IPS DF 6.9 (cell line): ENCODE data around the gene HBA2.
"Not testable (repeated sequence)": the region's sequence is repeated elsewhere in the genome, so short reads cannot be mapped to it uniquely, and the experiment has no call there.

Experiments
- DNase-seq: peaks from one replicate; pipeline ENCODE4 v3.0.0-alpha.2; 2013; ENCODE audit warnings: low read depth, low spot score
- H3K27ac ChIP-seq: one replicate; pipeline ENCODE4 v1.5.1; 2013; ENCODE audit warnings: low read length, control low read depth
- H3K27me3 ChIP-seq: 2 replicates; pipeline ENCODE4 v1.6.1; 2013; ENCODE audit warnings: mild to moderate bottlenecking, low read length; ENCODE audit not compliant: control insufficient read depth, insufficient read depth
- H3K36me3 ChIP-seq: 2 replicates; pipeline ENCODE4 v1.6.1; 2013; ENCODE audit warnings: low read length; ENCODE audit not compliant: control insufficient read depth, insufficient read depth
- H3K4me1 ChIP-seq: 2 replicates; pipeline ENCODE4 v1.6.1; 2013; ENCODE audit warnings: low read length; ENCODE audit not compliant: control insufficient read depth, insufficient read depth
- H3K4me3 ChIP-seq: 2 replicates; pipeline ENCODE4 v1.5.1; 2013; ENCODE audit warnings: mild to moderate bottlenecking, low read length
- H3K9me3 ChIP-seq: 2 replicates; pipeline ENCODE4 v1.6.1; 2013; ENCODE audit warnings: low read length, inconsistent platforms; ENCODE audit not compliant: control insufficient read depth, insufficient read depth
- WGBS: extraction: QIAGEN DNeasy Blood & Tissue Kit; methylation state at CpG from one replicate; pipeline ENCODE4 v1.1.7; 2013; ENCODE audit warnings: mixed read lengths, missing lambda C conversion rate; ENCODE audit not compliant: insufficient read length, insufficient coverage; 5-methylcytosine and 5-hydroxymethylcytosine counted together

HBA2 gene

DNA sequence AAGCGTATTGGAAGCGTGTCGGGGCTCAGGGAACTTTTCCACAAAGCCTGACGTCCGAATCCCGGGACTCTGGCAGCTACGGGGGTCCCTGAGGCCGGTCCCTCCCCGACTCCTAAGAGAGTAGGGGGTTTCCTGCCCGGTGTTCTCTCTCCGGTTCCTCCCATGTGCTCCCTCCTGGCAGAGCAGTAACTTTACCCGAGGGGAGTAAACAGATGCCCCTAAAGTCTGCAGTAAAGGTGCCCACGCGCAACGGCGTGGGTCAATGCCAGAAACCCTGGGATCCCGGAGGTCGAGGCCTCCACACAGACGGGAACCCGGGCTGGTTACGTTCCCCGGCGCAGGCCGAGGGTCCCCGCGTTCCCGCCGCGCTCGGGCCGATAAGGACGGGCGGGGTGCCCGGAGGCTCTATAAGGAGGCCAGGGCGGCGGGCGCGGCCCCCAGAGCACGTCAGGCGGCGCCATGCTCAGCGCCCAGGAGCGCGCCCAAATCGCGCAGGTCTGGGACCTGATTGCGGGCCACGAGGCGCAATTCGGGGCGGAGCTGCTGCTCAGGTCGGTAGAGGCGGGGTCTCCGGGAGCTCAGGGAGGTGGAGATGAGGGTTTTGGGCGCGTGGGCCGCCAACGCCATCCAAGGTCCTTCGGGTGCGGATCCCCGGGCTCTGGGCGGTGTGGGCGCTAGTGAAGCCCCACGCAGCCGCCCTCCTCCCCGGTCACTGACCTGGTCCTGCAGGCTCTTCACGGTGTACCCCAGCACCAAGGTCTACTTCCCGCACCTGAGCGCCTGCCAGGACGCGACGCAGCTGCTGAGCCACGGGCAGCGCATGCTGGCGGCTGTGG lies 6.9 kb upstream of the HBA2 start, which contains the start of gene HBM:
TSS of gene HBM (plus strand) at position 440 of the 836 bp plus-strand sequence. CDS start at position 460, 20 bp downstream.
- no peak for DNase-seq
- H3K4me1 ChIP-seq: peaks cover 12% of the 10 kb centered on the region
- no peaks in the 10 kb centered on the region for H3K9me3 ChIP-seq
- peaks cover 36% of the 10 kb centered on the region for H3K27me3 ChIP-seq
- H3K27ac ChIP-seq: no peak within 1 kb of the TSS
- no peaks in the 10 kb centered on the region for H3K36me3 ChIP-seq
- H3K4me3 ChIP-seq: peak within 1 kb of the TSS; percentile 43; the same call in 1 of the 2 replicates
- no CpG with 5 or more reads among the region's 75 CpGs for WGBS

DNA sequence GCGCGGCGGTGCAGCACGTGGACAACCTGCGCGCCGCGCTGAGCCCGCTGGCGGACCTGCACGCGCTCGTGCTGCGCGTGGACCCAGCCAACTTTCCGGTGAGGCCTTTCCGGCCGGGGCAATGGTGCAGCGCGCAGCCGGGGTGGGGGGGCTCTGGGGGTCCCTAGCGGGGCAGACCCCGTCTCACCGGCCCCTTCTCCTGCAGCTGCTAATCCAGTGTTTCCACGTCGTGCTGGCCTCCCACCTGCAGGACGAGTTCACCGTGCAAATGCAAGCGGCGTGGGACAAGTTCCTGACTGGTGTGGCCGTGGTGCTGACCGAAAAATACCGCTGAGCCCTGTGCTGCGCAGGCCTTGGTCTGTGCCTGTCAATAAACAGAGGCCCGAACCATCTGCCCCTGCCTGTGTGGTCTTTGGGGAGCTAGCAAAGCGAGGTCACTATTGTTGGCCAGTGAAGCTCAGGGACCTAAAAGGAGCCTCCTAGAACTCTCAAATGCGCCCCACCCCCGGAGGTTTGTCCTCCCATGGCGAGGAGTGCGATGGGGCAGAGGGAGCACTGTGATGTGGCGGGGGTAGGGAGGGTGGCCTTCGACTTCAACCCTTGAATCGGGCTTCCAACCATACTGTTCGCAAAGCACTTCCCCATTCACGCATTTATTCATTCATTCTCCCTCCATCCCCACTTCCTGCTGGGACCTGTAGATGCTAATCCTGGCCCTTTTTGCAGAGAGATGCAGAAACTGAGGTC lies 6.1 kb upstream of the HBA2 start:
- Histone ChIP-seq H3K27me3 (peaks cover 40% of the 10 kb centered on the region), H3K36me3 (no peaks in the 10 kb centered on the region), H3K9me3 (no peaks in the 10 kb centered on the region), H3K4me1 (peaks cover 12% of the 10 kb centered on the region), H3K27ac (no peak overlapping the region), H3K4me3 (peak overlapping the region; percentile 10; the same call in 1 of the 2 replicates)
- no peak for DNase-seq
- no CpG with 5 or more reads among the region's 45 CpGs for WGBS

DNA sequence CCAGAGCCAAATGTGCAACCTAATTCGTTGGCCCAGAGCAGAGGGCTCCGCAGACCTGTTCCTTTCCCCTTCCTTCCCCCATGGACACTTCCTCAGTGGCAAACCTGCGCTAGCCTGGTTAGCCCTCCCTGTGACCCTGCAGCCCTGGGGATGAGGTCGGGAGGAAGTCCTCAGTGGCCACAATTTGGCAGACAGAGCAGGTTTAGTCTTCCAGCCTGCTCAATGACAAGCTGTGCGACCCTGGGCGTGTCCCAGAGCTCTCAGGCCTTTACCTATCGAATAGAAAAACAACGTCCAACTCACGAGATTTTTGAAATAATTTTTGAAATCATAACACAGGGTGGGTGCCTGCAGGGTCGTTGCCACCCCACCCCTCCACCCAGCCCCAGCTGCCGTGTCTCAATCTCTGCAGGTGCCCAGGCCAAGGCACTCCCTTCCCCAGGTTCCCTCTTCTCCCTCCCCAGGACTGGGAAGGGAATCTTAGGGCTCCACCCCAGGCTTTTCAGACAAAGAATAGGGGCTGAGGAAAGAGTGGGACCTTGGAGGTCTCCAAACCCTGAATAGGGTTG lies 5.5 kb upstream of the HBA2 start:
- Histone ChIP-seq H3K4me3 (no peak overlapping the region), H3K9me3 (no peaks in the 10 kb centered on the region), H3K4me1 (peaks cover 12% of the 10 kb centered on the region), H3K36me3 (no peaks in the 10 kb centered on the region), H3K27me3 (peaks cover 43% of the 10 kb centered on the region), H3K27ac (no peak overlapping the region)
- no peak for DNase-seq
- WGBS: no CpG with 5 or more reads among the region's 11 CpGs

DNA sequence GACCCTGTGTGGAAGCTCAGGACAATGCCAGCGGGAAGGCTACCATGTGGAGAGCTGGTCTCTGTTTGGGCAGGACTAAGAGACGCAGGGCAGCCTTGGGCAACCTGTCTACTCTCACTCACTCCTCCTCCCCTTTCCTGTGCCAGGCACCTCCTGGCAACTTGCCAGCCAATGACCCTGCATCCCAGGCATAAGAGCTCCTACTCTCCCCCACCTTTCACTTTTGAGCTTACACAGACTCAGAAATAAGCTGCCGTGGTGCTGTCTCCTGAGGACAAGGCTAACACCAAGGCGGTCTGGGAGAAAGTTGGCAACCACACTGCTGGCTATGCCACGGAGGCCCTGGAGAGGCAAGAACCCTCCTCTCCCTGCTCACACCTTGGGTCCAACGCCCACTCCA lies 4.3 kb upstream of the HBA2 start:
- H3K27me3 ChIP-seq: peaks cover 42% of the 10 kb centered on the region
- DNase-seq: no peak
- no peak overlapping the region for H3K27ac ChIP-seq
- no peaks in the 10 kb centered on the region for H3K9me3 ChIP-seq
- no peak overlapping the region for H3K4me3 ChIP-seq
- peaks cover 12% of the 10 kb centered on the region for H3K4me1 ChIP-seq
- WGBS: no CpG with 5 or more reads among the region's 6 CpGs
- no peaks in the 10 kb centered on the region for H3K36me3 ChIP-seq

DNA sequence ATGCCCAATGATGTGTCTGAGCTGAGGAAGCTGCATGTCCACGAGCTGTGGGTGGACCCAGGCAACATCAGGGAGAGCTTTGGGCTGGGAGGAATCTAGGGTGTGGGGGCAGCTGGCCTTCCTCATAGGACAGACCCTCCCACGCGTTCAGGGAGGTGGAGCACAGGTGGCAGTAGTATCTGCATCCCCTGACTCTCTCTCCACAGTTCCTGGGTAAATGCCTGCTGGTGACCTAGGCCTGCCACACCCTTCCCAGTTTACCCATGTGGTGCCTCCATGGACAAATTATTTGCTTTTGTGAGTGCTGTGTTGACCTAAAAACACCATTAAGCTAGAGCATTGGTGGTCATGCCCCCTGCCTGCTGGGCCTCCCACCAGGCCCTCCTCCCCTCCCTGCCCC lies 3.7 kb upstream of the HBA2 start:
- WGBS: no CpG with 5 or more reads among the region's 3 CpGs
- H3K9me3 ChIP-seq: no peaks in the 10 kb centered on the region
- peaks cover 3% of the 10 kb centered on the region; the same call in 1 of the 2 replicates for H3K36me3 ChIP-seq
- peaks cover 45% of the 10 kb centered on the region for H3K27me3 ChIP-seq
- no peak for DNase-seq
- peaks cover 13% of the 10 kb centered on the region for H3K4me1 ChIP-seq
- H3K27ac ChIP-seq: no peak overlapping the region
- no peak overlapping the region for H3K4me3 ChIP-seq

DNA sequence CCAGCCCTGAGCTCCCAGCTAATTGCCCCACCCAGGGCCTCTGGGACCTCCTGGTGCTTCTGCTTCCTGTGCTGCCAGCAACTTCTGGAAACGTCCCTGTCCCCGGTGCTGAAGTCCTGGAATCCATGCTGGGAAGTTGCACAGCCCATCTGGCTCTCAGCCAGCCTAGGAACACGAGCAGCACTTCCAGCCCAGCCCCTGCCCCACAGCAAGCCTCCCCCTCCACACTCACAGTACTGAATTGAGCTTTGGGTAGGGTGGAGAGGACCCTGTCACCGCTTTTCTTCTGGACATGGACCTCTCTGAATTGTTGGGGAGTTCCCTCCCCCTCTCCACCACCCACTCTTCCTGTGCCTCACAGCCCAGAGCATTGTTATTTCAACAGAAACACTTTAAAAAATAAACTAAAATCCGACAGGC lies 2.6 kb upstream of the HBA2 start:
- H3K27me3 ChIP-seq: peaks cover 51% of the 10 kb centered on the region
- peaks cover 12% of the 10 kb centered on the region for H3K4me1 ChIP-seq
- no CpG with 5 or more reads among the region's 5 CpGs for WGBS
- not testable (repeated sequence) for H3K9me3 ChIP-seq, H3K27ac ChIP-seq, H3K4me3 ChIP-seq, H3K36me3 ChIP-seq, DNase-seq

DNA sequence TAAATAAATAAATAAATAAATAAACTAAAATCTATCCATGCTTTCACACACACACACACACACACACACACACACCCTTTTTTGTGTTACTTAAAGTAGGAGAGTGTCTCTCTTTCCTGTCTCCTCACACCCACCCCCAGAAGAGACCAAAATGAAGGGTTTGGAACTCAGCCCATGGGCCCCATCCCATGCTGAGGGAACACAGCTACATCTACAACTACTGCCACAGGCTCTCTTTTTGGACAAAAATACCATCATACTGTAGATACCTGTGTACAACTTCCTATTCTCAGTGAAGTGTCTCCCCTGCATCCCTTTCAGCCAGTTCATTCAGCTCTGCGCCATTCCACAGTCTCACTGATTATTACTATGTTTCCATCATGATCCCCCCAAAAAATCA lies 1.9 kb upstream of the HBA2 start:
- peaks cover 11% of the 10 kb centered on the region for H3K4me1 ChIP-seq
- H3K36me3 ChIP-seq: peaks cover 3% of the 10 kb centered on the region; the same call in 1 of the 2 replicates
- H3K4me3 ChIP-seq: no peak overlapping the region
- H3K27ac ChIP-seq: no peak overlapping the region
- H3K27me3 ChIP-seq: peaks cover 50% of the 10 kb centered on the region
- WGBS: no CpG with 5 or more reads among the region's 1 CpG
- DNase-seq: no peak
- no peaks in the 10 kb centered on the region for H3K9me3 ChIP-seq

DNA sequence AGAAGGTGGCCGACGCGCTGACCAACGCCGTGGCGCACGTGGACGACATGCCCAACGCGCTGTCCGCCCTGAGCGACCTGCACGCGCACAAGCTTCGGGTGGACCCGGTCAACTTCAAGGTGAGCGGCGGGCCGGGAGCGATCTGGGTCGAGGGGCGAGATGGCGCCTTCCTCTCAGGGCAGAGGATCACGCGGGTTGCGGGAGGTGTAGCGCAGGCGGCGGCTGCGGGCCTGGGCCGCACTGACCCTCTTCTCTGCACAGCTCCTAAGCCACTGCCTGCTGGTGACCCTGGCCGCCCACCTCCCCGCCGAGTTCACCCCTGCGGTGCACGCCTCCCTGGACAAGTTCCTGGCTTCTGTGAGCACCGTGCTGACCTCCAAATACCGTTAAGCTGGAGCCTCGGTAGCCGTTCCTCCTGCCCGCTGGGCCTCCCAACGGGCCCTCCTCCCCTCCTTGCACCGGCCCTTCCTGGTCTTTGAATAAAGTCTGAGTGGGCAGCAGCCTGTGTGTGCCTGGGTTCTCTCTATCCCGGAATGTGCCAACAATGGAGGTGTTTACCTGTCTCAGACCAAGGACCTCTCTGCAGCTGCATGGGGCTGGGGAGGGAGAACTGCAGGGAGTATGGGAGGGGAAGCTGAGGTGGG lies 657 bp downstream of the HBA2 start:
- not testable (repeated sequence) for H3K36me3 ChIP-seq, H3K27ac ChIP-seq, DNase-seq, H3K4me3 ChIP-seq, H3K4me1 ChIP-seq, H3K9me3 ChIP-seq
- H3K27me3 ChIP-seq: peaks cover 43% of the 10 kb centered on the region
- no CpG with 5 or more reads among the region's 44 CpGs for WGBS

DNA sequence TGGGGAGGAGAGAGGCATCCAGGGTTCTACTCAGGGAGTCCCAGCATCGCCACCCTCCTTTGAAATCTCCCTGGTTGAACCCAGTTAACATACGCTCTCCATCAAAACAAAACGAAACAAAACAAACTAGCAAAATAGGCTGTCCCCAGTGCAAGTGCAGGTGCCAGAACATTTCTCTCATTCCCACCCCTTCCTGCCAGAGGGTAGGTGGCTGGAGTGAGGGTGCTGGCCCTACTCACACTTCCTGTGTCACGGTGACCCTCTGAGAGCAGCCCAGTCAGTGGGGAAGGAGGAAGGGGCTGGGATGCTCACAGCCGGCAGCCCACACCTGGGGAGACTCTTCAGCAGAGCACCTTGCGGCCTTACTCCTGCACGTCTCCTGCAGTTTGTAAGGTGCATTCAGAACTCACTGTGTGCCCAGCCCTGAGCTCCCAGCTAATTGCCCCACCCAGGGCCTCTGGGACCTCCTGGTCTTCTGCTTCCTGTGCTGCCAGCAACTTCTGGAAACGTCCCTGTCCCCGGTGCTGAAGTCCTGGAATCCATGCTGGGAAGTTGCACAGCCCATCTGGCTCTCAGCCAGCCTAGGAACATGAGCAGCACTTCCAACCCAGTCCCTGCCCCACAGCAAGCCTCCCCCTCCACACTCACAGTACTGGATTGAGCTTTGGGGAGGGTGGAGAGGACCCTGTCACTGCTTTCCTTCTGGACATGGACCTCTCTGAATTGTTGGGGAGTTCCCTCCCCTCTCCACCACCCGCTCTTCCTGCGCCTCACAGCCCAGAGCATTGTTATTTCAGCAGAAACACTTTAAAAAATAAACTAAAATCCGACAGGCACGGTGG lies 1.5 kb downstream of the HBA2 start:
- not testable (repeated sequence) for DNase-seq, H3K27ac ChIP-seq, H3K4me1 ChIP-seq, H3K36me3 ChIP-seq, H3K9me3 ChIP-seq
- Histone ChIP-seq H3K4me3 (peak overlapping the region; percentile 22; the same call in 1 of the 2 replicates), H3K27me3 (peaks cover 47% of the 10 kb centered on the region)
- WGBS: no CpG with 5 or more reads among the region's 13 CpGs
